MG63 (cell line): Measurements from ENCODE around the gene CUX1. TPM values are rescaled to one million over a fixed set of nuclear protein-coding genes. Genes with fewer than 3 reads are reported as not detected.
"Not testable (repeated sequence)": the region's sequence is repeated elsewhere in the genome, so short reads cannot be mapped to it uniquely, and the experiment has no call there.

Experiments
- DNase-seq: peaks from one replicate; pipeline ENCODE4 v3.0.0-alpha.2; 2020
- H3K27me3 ChIP-seq: fragments of 250-450 bp; sonication (Bioruptor Pico); 2 replicates; pipeline ENCODE4 v1.5.1; 2020; ENCODE audit warnings: mild to moderate bottlenecking, moderate library complexity
- H3K36me3 ChIP-seq: fragments of 250-450 bp; sonication (Bioruptor Pico); 2 replicates; pipeline ENCODE4 v1.5.1; 2020; ENCODE audit warnings: mild to moderate bottlenecking, moderate library complexity
- H3K4me3 ChIP-seq: fragments of 250-450 bp; sonication (Bioruptor Pico); 2 replicates; pipeline ENCODE4 v1.5.1; 2020; ENCODE audit warnings: mild to moderate bottlenecking, moderate library complexity
- H3K9me3 ChIP-seq: fragments of 250-450 bp; sonication (Bioruptor Pico); 2 replicates; pipeline ENCODE4 v1.5.1; 2020; ENCODE audit warnings: mild to moderate bottlenecking, moderate library complexity
- total RNA-seq: library from RNA; depleted of rRNA; stranded (reverse); fragments of >200 nt; shearing (Covaris generic); gene quantifications from 2 replicates; pipeline ENCODE4 v1.2.3, GENCODE V29; 2014; ENCODE audit warnings: low replicate concordance

The CUX1 gene
- total RNA-seq, 1 experiment from 2014 or later: 7.1 TPM

DNA sequence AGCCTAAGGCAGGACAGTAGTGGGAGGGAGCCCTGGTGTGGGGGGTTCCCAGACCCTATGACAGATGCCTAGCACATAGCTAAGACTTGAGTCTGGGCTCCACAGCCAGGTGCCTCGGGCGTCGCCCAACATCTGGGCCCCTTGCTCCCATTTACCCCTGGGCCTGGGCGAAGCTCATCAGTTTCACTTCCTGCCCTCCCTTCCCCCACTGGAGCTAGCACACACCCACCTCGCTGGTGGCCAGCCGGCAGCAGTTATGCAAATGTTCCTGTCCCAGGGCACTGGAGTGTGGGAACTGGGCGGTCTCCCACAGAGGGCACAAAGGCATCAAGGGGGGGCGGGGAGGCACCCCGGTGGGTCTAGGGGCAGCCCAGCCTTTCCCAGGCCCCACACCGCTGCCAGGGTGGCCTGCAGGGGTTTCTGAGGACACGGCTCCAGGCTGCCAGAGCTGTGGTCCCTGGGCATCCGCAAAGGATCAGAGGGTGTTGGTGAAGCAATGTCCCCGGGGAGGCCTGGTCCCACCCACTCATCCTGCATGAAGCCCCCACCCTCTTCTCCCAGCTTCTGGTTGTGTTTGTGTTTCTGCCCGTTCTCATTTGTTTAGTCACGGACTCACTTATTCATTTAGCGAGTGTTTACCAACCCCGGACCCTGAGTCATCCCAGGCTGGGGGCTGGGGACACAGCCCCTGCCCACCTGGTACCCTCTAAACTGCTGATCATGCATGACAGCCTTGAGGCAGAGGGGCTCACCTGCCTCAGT lies 489.7 kb downstream of the CUX1 start:
- Histone ChIP-seq H3K27me3 (no peaks in the 10 kb centered on the region), H3K9me3 (no peaks in the 10 kb centered on the region), H3K4me3 (no peak overlapping the region), H3K36me3 (no peaks in the 10 kb centered on the region)
- DNase-seq: peak; percentile 21

DNA sequence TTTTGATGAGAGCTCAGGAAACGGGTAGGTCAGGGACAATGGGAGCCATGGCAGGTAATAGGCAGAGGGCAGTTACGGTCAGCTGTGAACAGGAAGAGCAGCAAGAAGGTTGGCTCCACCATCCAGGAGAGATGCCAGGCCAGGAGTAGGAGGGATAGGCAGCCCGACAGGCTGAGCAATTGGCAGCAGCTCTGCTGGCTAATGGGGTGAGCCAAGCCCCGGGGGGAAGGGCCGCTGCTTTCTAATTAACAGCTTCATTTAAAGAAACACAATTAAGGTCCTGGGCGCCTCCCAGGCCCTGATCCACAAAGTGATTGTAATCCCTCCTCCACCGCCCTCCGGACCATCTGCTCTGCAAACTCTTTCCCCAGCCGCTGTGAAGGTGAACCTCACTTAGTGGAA lies 493.0 kb downstream of the CUX1 start:
- DNase-seq: no peak
- Histone ChIP-seq H3K36me3 (no peaks in the 10 kb centered on the region), H3K9me3 (no peaks in the 10 kb centered on the region), H3K4me3 (no peak overlapping the region), H3K27me3 (no peaks in the 10 kb centered on the region)

DNA sequence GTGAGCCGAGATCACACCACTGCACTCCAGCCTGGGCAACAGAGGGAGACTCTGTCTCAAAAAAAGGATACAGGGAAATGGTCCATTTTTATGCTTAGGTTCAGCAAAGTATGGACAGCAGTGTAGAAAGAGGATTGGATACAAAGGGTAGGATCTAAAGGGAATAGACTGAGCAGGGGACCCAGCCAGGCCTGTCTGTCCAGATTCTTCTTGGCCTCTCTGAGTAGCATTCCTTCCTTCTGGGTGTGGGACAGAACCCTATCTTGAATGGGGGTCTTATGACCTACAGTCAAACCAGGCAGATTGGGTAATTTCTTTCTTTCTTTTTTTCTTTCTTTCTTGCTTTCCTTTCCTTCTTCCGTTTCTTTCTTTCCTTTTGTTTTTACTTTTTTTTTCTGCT lies 494.9 kb downstream of the CUX1 start:
- no peaks in the 10 kb centered on the region for H3K36me3 ChIP-seq
- no peaks in the 10 kb centered on the region for H3K27me3 ChIP-seq
- DNase-seq: no peak
- no peaks in the 10 kb centered on the region for H3K9me3 ChIP-seq
- H3K4me3 ChIP-seq: no peak overlapping the region

DNA sequence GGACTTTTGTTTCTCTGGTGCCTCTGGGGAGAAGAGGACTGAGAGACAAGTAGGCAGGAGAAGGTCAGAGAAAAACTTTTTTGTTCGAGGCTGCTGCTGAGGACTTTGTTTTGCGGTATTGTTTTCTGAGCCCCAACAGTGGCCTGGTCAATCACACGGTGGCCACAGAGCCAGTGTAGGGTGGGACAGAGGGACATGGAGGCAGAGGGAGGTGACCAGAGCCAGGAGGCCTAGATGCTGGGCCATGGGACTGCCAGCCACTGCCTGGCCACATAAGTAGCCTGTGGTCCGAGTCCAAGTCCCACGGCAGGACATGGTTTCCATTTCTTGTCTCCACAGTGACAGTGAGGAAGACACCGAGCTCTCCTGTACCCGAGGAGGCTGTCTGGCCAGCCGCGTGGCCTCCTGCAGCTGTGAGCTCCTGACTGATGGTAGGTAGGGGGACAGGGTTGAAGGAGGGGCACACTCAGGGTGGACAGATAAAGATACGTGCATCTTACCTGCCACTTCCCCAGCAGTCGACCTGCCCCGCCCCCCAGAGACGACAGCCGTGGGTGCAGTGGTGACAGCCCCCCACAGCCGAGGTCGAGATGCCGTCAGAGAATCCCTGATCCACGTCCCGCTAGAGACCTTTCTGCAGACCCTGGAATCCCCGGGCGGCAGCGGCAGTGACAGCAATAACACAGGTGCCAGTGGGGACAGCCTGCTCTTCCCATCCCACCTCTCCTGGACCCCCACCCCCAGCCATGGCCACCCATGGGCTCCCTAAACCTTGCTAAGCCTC lies 496.8 kb downstream of the CUX1 start:
- no peaks in the 10 kb centered on the region for H3K36me3 ChIP-seq
- H3K4me3 ChIP-seq: no peak overlapping the region
- H3K9me3 ChIP-seq: no peaks in the 10 kb centered on the region
- H3K27me3 ChIP-seq: no peaks in the 10 kb centered on the region
- DNase-seq: no peak

DNA sequence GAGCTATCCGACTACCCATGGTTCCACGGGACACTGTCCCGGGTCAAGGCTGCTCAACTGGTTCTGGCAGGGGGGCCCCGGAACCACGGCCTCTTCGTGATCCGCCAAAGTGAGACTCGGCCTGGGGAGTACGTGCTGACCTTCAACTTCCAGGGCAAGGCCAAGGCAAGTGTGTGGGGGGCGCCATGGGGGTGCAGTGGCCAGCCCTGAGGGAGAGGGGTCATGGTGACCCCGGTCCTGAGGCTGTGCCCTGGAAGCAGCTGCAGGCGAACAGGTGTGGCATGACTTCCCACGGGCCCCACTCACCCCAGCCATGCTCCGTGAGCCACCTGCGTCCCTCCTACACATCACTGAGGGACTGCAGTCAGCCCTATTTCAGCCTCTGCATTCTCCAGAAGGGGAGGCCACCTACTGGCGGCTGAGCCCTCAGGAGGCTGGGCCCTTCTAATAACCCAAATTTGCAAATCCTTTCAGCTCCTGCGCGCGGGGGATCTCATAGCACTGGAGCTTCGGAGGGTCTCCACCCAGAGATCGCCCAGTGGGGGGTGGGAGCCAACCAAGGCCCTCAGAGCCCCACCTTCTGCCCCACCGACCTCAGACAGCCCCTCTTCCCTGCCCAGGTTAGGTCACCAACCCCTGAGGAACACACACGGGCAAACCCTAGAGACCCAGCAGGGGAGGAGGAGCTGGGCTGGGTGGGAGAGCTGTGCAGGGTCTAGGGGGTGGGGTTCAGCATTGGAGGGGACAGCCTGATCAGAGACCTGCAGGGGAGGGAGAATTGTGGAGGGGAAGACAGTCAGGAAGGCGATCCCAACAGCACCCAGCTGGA lies 500.0 kb downstream of the CUX1 start:
- no peak overlapping the region for H3K4me3 ChIP-seq
- no peaks in the 10 kb centered on the region for H3K9me3 ChIP-seq
- no peaks in the 10 kb centered on the region for H3K27me3 ChIP-seq
- H3K36me3 ChIP-seq: no peaks in the 10 kb centered on the region
- no peak for DNase-seq

DNA sequence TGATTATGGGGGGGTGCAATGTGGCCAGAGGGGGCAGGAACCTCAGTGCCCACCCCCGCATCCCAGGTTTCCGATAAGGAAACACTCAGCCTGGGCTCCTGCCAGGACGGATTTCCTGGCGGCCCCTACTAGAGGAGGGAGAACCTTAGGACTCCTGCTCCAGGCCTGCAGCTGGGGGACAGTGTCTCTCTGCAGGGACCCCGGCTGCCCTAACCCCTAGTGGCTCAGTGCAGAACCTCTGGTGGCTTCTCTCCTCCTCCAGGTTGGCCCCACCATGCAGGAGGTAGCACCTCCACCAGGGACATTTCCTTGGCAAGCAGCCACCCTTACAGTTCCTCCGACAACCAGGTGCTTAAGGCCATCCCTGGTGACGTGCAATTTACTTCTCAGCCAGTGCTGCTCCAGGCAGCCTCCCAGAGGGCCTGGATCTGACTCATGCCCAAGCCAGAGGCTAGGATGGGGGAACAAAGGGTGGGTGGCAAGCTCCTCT lies 501.1 kb downstream of the CUX1 start:
- Histone ChIP-seq H3K36me3 (no peaks in the 10 kb centered on the region), H3K9me3 (no peaks in the 10 kb centered on the region), H3K27me3 (no peaks in the 10 kb centered on the region), H3K4me3 (no peak overlapping the region)
- DNase-seq: no peak

DNA sequence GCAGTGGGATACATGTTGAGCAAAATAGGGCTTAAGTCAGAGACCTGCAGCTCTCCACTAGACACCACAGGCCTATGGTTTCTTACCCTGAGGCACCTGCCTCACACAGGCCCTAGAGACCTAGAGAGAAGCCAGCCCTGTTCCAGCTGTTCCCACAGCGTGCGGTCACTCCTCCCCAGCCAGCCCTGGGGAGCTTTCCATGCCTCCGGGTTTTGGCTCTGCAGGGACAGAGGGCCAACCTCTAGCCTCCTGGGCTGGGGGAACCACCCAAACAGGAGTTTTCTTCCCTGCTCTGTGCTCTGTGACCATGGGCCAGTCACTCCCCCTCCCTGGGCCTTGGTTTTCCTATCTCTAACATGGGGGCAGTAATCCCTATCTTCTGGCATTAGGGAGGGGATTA lies 502.2 kb downstream of the CUX1 start:
- Histone ChIP-seq H3K27me3 (no peaks in the 10 kb centered on the region), H3K4me3 (no peak overlapping the region), H3K9me3 (no peaks in the 10 kb centered on the region), H3K36me3 (no peaks in the 10 kb centered on the region)
- DNase-seq: no peak

DNA sequence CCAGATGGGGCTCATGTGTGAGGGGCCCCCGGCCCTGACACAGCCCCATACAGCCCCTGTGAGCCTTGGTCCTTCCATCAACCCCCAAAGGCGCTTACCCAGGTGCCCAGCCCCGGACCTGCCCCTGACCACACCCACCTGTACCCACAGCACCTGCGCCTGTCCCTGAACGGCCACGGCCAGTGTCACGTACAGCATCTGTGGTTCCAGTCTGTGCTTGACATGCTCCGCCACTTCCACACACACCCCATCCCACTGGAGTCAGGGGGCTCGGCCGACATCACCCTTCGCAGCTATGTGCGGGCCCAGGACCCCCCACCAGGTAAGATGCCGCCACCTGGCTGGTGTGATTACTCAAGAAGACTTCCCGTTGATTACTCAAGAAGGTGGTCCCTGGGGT lies 502.8 kb downstream of the CUX1 start:
- no peaks in the 10 kb centered on the region for H3K36me3 ChIP-seq
- H3K9me3 ChIP-seq: no peaks in the 10 kb centered on the region
- H3K4me3 ChIP-seq: no peak overlapping the region
- no peak for DNase-seq
- H3K27me3 ChIP-seq: no peaks in the 10 kb centered on the region

DNA sequence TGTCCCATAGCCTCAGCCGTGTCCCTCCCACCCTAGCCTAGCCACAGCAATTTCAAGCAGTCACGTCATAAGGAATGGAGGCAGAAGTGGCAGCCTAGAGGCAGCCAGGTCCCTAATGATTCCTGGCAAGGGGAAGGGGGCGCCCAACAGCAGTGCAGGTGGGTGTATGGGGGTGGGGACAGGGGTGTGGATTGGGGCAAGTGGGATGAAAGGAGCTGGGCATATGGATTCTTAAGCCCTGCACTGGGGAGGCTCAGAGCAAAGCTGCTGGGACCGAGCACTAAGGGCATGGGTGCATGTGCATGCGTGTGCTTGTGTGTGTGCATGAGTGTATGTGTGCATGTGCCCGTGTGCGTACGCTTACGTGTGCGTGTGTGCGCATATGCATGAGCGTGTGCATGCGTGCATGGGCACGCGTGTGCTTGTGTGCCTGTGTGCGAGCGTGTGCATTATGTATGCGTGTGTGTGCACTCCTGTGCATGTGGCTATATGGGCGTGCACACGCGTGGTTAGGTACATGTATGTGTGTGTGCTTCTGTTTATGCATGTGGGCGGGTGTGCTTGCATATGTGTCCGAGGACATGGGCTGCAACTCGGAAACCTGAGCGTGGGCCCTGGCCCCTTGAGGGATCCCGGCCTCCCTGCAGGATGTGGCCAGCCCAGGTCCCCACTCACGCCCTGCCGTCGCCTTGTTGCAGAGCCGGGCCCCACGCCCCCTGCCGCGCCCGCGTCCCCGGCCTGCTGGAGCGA lies 503.4 kb downstream of the CUX1 start:
- DNase-seq: no peak
- no peaks in the 10 kb centered on the region for H3K9me3 ChIP-seq
- H3K36me3 ChIP-seq: no peaks in the 10 kb centered on the region

DNA sequence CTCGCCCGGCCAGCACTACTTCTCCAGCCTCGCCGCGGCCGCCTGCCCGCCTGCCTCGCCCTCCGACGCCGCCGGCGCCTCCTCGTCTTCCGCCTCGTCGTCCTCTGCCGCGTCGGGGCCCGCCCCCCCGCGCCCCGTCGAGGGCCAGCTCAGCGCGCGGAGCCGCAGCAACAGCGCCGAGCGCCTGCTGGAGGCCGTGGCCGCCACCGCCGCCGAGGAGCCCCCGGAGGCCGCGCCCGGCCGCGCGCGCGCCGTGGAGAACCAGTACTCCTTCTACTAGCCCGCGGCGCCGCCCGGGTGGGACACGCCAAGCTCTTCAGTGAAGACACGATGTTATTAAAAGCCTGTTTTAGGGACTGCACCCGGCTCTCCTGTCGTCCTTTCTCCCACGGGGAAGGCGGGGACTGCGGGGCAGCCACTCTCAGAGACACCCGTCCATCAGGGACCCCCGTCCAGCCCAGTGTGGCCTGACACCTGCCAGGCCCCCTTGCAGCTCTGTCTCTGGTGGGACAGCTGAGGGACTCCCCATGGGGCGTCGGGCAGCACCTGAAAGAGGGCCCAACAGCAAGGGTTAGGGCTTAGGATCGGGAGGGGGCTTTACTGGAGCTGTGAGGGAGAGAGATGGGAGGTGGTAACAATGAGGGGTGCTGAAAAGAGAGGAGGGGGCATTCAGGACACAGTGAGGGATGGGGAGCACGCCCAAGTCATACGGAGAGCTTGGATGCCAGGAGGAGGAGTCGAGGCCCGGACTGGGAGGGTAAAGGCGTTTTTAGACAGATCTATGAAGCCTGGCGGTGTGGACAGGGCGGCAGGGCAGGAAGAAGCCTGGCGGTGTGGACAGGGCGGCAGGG lies 504.1 kb downstream of the CUX1 start:
- no peaks in the 10 kb centered on the region for H3K36me3 ChIP-seq
- DNase-seq: no peak
- H3K27me3 ChIP-seq: no peaks in the 10 kb centered on the region
- no peak overlapping the region for H3K4me3 ChIP-seq
- H3K9me3 ChIP-seq: no peaks in the 10 kb centered on the region

More for the DNA sequence above, 503.4 kb downstream of the CUX1 start:
- no peaks in the 10 kb centered on the region for H3K27me3 ChIP-seq
- no peak overlapping the region for H3K4me3 ChIP-seq

DNA sequence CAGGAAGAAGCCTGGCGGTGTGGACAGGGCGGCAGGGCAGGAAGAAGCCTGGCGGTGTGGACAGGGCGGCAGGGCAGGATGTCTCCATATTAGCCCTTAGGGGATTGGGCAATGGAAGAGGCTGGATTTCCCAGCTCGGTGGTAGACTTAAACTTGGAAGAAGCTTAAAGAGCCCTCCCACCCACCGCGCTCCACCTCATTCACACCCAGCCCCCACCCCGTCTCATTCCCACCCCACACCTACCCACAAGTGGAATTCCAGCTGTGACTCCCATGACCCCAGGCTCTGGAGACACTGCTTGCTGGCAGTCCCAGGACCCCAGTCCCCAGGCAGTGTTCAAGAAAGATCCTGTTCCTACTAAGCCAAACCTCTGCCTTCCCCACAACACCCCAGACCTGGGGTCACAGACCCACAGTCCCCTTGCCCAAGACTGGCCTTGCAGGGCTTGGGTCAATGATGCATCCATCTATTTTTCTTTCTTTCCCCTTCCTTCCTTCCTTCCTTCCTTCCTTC lies 504.8 kb downstream of the CUX1 start:
- Histone ChIP-seq H3K4me3 (no peak overlapping the region), H3K36me3 (no peaks in the 10 kb centered on the region), H3K9me3 (no peaks in the 10 kb centered on the region), H3K27me3 (no peaks in the 10 kb centered on the region)
- no peak for DNase-seq

DNA sequence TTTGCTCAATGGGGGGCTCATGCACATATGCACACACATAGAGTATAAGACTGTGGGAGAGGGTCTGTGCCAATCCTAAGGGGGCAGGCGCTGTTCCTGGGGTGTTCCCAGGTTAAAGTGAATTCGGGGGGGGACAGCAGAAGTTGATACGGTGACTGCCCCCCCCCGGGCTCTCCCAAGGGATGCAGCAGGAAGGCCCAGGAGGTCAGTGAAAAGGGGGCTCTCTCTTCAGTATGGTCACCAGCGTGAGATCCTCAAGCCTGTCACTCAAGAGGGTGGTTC lies 506.4 kb downstream of the CUX1 start:
- H3K36me3 ChIP-seq: no peaks in the 10 kb centered on the region
- H3K4me3 ChIP-seq: no peak overlapping the region
- no peaks in the 10 kb centered on the region for H3K27me3 ChIP-seq
- no peak for DNase-seq
- H3K9me3 ChIP-seq: no peaks in the 10 kb centered on the region

DNA sequence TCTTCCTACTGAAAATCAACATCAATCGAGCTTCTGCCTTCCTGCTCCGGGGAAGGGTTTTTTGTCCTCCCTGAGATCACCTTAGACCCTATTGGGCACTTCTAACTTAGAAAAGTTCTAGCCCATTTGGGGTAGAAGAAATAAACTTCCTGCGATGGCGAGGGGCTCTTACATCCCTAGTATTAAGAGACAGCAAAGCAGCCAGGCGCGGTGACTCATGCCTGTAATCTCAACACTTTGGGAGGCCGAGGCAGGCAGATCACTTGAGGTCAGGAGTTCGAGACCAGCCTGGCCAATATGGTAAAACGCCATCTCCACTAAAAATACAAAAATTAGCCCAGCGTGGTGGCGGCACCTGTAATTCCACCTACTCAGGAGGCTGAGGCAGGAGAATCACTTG lies 507.7 kb downstream of the CUX1 start:
- not testable (repeated sequence) for H3K9me3 ChIP-seq, H3K27me3 ChIP-seq, H3K4me3 ChIP-seq, H3K36me3 ChIP-seq, DNase-seq

DNA sequence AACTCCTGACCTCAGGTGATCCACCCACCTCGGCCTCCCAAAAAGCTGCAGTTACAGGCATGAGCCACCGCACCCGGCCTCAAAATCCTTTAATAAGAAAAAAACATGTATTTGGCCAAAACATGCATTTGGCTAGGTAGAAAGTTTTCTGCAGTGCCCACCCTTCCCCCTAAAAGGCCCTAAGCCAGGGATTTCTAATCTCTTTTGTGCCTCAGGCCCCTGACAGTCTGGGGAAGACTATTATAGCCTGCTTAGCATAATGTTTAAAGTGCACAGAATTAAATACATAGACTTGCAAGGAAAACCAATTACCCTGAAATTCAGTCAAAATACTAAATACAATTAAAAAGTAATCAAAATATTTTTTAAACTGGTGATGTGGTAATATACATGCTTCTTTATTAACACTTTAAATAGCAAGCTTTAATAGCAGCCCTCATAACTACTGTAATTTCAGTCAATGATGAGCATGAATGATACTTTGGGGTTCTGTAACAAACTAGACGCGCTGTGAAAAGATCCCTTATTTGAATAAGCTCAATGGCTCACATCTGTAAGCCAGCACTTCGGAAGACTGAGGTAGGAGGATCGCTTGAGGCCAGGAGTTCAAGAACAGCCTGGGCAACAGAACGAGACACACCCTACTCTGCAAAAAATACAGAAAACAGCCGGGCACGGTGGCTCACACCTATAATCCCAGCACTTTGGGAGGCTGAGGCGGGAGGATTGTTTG lies 508.9 kb downstream of the CUX1 start:
- Histone ChIP-seq H3K9me3 (no peaks in the 10 kb centered on the region), H3K4me3 (no peak overlapping the region), H3K36me3 (no peaks in the 10 kb centered on the region), H3K27me3 (no peaks in the 10 kb centered on the region)
- DNase-seq: no peak

DNA sequence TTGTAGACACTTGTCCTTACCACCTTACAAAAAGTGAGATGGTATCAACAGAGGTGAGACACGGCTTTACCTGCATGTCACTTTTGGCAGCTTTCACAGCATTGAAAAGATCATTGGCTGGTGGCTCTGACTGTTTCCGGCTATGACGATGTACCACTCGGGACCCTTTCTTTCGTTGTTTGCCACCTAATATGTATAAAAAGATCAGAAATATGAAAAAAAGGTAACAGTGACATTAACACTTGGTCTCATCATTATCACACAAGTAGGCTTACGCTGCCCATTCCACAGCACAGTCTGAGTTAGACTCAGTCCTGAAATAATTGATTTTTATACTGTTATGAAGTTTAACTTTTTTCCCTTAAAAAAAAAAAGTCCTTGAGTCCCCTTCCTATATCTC lies 509.8 kb downstream of the CUX1 start:
- DNase-seq, H3K9me3 ChIP-seq, H3K4me3 ChIP-seq, H3K36me3 ChIP-seq, H3K27me3 ChIP-seq: not testable (repeated sequence)
